Loucy (cell line): ENCODE data around the gene SPSB4.

ENCODE experiments used
- H2AFZ ChIP-seq: fragments of 200-600 bp; sonication (generic); 2 replicates; pipeline ENCODE4 v1.6.0; 2016; ENCODE audit warnings: antibody characterized with exemption, mild to moderate bottlenecking, low read length, moderate library complexity
- H3F3A ChIP-seq: fragments of 200-600 bp; 2 replicates; pipeline ENCODE4 v1.6.0; 2016; ENCODE audit warnings: antibody characterized with exemption, low read depth, mild to moderate bottlenecking
- H3K27me3 ChIP-seq: fragments of 200-600 bp; sonication (generic); 2 replicates; pipeline ENCODE4 v1.6.1; 2014; ENCODE audit warnings: low read length, mild to moderate bottlenecking; ENCODE audit not compliant: insufficient read depth, poor library complexity, severe bottlenecking
- H3K36me3 ChIP-seq: fragments of 200-600 bp; sonication (generic); 2 replicates; pipeline ENCODE4 v1.6.1; 2016; ENCODE audit warnings: low read length; ENCODE audit not compliant: insufficient read depth
- H3K4me1 ChIP-seq: fragments of 200-600 bp; sonication (generic); 2 replicates; pipeline ENCODE4 v1.5.1; 2014; ENCODE audit warnings: low read length, mild to moderate bottlenecking; ENCODE audit not compliant: insufficient read depth, poor library complexity, severe bottlenecking
- H3K4me2 ChIP-seq: fragments of 200-600 bp; sonication (generic); 2 replicates; pipeline ENCODE4 v1.6.0; 2014; ENCODE audit warnings: antibody characterized with exemption, low read length, low read depth, mild to moderate bottlenecking; ENCODE audit not compliant: poor library complexity, severe bottlenecking
- H3K4me3 ChIP-seq: fragments of 200-600 bp; sonication (generic); 2 replicates; pipeline ENCODE4 v1.5.1; 2014; ENCODE audit warnings: low read length, mild to moderate bottlenecking, mixed read lengths; ENCODE audit not compliant: poor library complexity, severe bottlenecking
- H3K79me2 ChIP-seq: fragments of 200-600 bp; sonication (generic); 2 replicates; pipeline ENCODE4 v1.6.1; 2014; ENCODE audit warnings: low read length; ENCODE audit not compliant: insufficient read depth
- H3K9ac ChIP-seq: fragments of 200-600 bp; sonication (generic); 2 replicates; pipeline ENCODE4 v1.6.0; 2014; ENCODE audit warnings: mild to moderate bottlenecking, low read depth, low read length, moderate library complexity; ENCODE audit not compliant: poor library complexity, severe bottlenecking
- H3K9me2 ChIP-seq: fragments of 200-600 bp; sonication (generic); replicated peaks from 2 replicates; pipeline ENCODE4 v1.6.1; 2016; ENCODE audit warnings: low read depth, low read length, mixed read lengths
- H3K9me3 ChIP-seq: fragments of 200-600 bp; sonication (generic); 2 replicates; pipeline ENCODE4 v1.6.1; 2014; ENCODE audit warnings: mild to moderate bottlenecking, antibody characterized with exemption, low read length, low read depth; ENCODE audit not compliant: insufficient read depth
- H4K20me1 ChIP-seq: fragments of 200-600 bp; sonication (generic); 2 replicates; pipeline ENCODE4 v1.6.0; 2014; ENCODE audit warnings: antibody characterized with exemption, low read length, mild to moderate bottlenecking; ENCODE audit not compliant: insufficient read depth, poor library complexity, severe bottlenecking
- EZH2phosphoT487 ChIP-seq: fragments of 200-600 bp; IDR thresholded peaks from 2 replicates; pipeline ENCODE4 v1.6.1; 2018; ENCODE audit warnings: antibody characterized with exemption, mild to moderate bottlenecking, moderate library complexity, borderline replicate concordance
- TF ChIP-seq, protein P1 (sequence below): fragments of 200-600 bp; sonication (generic); conservative IDR thresholded peaks from 2 replicates; pipeline ENCODE4 v1.5.1; 2014; ENCODE audit warnings: mild to moderate bottlenecking, antibody characterized with exemption, low read length

The SPSB4 gene

DNA sequence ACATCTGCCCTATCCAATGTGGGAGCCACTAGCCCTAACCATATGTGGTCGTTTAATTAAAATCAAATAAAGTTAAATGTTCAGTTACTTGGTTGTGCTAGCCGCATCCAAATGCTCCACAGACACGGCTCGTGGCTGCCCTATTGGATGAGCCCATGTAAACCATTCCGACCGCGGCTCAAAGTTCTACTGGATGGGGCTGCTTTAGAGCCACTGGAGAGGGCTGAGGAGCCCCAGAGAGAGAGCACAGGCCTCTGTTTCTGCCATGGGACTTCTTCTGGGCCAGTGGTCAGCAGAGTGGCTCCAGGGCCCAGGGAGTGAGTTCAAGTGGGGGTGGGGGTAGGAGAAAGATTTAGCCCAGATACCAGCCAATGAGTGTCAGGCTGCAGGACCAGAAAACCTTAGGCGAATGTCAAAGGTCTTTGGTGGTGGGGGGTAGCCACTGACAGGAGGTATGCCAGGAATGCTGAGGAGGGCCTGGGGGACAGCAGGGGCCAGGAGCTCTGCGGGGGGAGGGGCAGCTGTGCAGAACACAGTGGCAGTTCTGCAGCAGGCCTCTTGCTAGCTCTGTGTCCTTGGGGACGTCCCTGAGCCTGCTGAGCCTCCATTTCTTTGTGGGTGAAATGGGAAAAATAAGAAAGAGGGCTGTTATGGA, 30.1 kb downstream of the SPSB4 start:
- Histone ChIP-seq H3K4me1 (no peaks in the 10 kb centered on the region), H3K9ac (no peak overlapping the region), H3K36me3 (no peaks in the 10 kb centered on the region), H3K9me3 (no peaks in the 10 kb centered on the region), H2AFZ (no peak overlapping the region), H3F3A (no peaks in the 10 kb centered on the region), H3K9me2 (no peaks in the 10 kb centered on the region), H3K27me3 (no peaks in the 10 kb centered on the region), H3K79me2 (no peaks in the 10 kb centered on the region), H3K4me2 (no peak overlapping the region), H4K20me1 (no peaks in the 10 kb centered on the region), H3K4me3 (no peak overlapping the region)
- TF ChIP-seq, protein P1, sequence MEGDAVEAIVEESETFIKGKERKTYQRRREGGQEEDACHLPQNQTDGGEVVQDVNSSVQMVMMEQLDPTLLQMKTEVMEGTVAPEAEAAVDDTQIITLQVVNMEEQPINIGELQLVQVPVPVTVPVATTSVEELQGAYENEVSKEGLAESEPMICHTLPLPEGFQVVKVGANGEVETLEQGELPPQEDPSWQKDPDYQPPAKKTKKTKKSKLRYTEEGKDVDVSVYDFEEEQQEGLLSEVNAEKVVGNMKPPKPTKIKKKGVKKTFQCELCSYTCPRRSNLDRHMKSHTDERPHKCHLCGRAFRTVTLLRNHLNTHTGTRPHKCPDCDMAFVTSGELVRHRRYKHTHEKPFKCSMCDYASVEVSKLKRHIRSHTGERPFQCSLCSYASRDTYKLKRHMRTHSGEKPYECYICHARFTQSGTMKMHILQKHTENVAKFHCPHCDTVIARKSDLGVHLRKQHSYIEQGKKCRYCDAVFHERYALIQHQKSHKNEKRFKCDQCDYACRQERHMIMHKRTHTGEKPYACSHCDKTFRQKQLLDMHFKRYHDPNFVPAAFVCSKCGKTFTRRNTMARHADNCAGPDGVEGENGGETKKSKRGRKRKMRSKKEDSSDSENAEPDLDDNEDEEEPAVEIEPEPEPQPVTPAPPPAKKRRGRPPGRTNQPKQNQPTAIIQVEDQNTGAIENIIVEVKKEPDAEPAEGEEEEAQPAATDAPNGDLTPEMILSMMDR: no peak
- TF ChIP-seq EZH2phosphoT487: no peak

DNA sequence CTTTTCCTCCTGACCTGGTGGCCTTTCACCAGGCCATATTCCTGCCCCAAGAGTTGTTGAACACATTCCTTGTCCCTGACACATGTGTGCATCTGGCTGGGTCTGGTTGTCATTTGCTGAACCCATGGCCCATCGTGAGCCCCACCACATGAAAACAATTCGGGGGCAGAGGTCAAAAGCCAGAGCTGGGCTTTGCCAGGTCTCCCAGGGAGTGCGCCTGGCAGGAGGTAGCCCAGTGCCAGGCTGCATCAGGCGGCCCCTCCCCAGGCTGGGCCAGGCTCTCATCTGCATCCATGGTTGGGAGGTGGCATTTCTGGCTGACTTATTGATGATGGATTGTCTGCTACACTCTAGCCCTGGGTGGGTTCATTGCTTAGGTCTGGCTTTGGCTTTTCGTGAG, 30.9 kb downstream of the SPSB4 start:
- Histone ChIP-seq H4K20me1 (no peaks in the 10 kb centered on the region), H3K4me2 (no peak overlapping the region), H3K4me3 (no peak overlapping the region), H2AFZ (no peak overlapping the region), H3K9me2 (no peaks in the 10 kb centered on the region), H3K9me3 (no peaks in the 10 kb centered on the region), H3F3A (no peaks in the 10 kb centered on the region), H3K4me1 (no peaks in the 10 kb centered on the region), H3K36me3 (no peaks in the 10 kb centered on the region), H3K9ac (no peak overlapping the region), H3K79me2 (no peaks in the 10 kb centered on the region), H3K27me3 (no peaks in the 10 kb centered on the region)
- TF ChIP-seq, protein P1: no peak
- no peak for TF ChIP-seq EZH2phosphoT487

DNA sequence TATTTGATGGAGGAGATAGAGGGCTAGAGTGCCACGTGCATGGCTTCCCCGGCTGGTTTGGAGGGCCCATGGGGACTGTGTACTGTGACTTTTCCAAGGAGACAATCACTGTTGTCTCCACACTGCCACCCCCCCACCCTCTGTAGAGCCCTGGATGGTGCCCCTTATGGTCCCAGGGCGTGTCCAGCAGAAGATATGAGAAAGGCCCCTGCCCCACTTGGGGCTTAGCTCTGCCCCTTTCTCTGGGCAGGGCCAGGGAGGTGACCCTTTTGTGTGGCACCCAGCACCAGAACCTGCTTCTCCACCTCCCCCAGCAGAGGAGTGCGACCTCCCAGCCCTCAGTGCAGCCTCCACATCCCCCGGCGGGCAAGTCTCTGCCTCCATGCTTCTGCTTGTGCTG, 32.1 kb downstream of the SPSB4 start:
- Histone ChIP-seq H3K9me2 (no peaks in the 10 kb centered on the region), H3K27me3 (no peaks in the 10 kb centered on the region), H3K36me3 (no peaks in the 10 kb centered on the region), H3K4me2 (no peak overlapping the region), H3K9ac (no peak overlapping the region), H3K9me3 (no peaks in the 10 kb centered on the region), H3K4me1 (no peaks in the 10 kb centered on the region), H4K20me1 (no peaks in the 10 kb centered on the region), H3K4me3 (no peak overlapping the region), H2AFZ (no peak overlapping the region), H3F3A (no peaks in the 10 kb centered on the region), H3K79me2 (no peaks in the 10 kb centered on the region)
- TF ChIP-seq, protein P1: no peak
- no peak for TF ChIP-seq EZH2phosphoT487
